GM12801 (cell line): ENCODE results near the gene WNT7B.

Experiments used
- CTCF ChIP-seq: IDR thresholded peaks from one replicate; pipeline ENCODE4 v1.5.1; 2011; ENCODE audit warnings: control low read depth; ENCODE audit not compliant: insufficient read length; ENCODE audit errors: extremely low read depth

The WNT7B gene

GRCh38 chr22:46007003-46007847 lies 30.3 kb upstream of the WNT7B start:
- TF ChIP-seq CTCF = no peak

- no peak for TF ChIP-seq CTCF
These were observed 29.5 kb upstream of the WNT7B start for GRCh38 chr22:46006379-46007002.

DNA sequence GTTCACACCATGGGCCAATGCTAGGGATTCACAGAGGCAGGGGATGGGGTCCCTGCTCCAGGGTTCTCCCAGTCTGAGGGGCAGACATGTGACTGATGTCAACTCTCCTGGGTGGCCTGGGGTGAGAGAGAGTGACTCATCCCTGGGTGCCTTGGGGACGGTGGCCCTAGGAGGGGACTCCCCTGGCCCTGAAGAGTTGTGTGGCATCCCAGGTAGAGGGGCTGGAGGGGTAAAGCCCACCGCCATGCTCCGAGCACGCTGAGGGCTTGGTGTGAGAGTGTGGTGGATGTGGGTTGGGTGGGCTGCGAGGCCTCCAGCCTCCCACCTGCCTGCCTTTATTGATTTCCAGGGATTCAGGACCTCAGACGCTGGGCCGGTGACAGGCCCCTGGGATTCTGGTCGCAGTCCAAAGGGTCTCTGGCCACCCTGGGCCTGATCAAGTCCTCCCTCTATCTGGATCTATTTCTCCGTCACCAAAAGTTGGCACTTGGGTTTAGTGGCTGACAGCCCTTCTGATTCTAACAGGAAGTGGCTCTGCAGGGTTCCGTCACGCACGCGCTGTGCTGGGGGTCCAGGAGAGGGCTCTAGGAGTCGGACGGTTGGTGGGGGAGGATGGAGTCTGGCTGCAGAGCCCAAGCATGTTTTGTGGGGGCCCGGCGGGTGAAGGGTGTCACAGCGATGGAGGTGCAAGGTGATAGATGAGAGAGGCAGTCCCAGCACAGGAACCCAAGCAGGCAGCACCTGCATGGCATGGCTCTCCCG lies 27.3 kb upstream of the WNT7B start:
- TF ChIP-seq CTCF = no peak

GRCh38 chr22:46003271-46004091 lies 26.5 kb upstream of the WNT7B start:
- no peak for TF ChIP-seq CTCF

DNA sequence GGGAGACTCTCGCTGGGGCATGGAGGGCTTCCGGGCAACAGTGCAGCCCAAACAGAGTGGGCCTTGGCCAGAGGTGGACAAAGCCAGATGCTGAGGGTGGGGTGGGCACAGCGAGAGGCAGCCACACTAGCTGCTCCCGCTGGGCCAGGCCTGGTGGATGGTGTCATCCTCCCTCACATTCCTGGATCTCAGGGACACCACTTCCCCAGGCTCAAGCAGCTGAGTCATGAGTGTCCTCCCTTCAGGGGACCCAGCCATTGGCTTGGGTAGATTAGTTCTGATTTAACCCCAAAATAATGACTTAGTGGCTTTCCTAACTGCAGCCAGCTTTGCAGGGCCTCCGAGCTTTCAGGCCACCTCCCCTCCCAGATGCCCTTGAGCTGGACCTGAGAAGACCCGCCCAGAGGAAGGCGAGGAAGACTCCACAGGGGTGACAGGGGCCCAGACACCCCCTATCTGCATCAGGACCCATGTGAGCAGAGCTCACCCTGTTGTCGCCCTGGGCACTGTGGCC lies 25.9 kb upstream of the WNT7B start:
- no peak for TF ChIP-seq CTCF

DNA sequence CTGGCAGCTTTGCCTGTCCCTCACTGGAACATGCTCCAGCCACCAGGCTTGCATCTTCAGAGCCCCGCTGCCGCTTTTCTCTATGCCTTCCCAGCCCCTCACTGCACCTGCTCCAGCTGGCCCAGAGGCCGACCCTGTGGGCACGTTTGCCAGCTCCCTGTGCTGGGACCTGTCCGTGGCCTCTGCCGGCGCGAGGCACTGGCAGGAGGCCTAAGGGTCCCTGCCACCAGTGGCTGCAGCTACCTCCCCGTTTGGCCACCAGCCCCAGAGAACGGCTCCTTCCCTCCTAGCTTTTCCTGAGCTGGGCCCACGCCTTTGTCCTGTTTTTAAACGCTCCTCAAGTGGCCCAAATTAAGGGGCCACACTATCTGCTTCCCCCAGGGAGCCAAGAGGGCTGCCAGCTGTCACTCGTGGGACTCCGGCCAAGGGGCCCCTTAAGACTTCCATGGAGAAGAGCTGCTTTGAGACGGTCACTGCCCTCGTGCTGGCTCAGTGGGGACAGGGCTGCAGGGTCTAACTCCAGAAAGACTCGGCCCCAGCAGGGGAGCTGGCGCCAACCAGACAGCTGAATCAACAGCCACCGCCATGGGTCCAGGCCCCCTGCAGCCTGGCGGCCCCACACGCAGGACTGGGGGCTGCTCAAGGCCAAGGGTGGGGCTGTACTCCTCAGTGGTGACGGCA lies 24.6 kb upstream of the WNT7B start:
- TF ChIP-seq CTCF = no peak
